HCT116 (cell line): ENCODE data around the gene DPP9. TPM values are rescaled to one million over a fixed set of nuclear protein-coding genes. Genes with fewer than 3 reads are reported as not detected.

Source experiments
- ATAC-seq: fragments of 200-7000 bp; cut with Tn5 transposase; 2 replicates; pipeline ENCODE4 v1.9.1; 2020; ENCODE audit warnings: mild to moderate bottlenecking, moderate library complexity
- BruUV-seq: library from RNA; stranded (reverse); fragments of 400-500 nt; replicated peaks from 2 replicates; lab custom pipeline; 2021; lab: Mats Ljungman, UMichigan
- CTCF ChIA-PET: fragments of 300-600 bp; sonication (Branson Sonifier 250); formaldehyde crosslinking; loops from one replicate; lab custom pipeline; 2021; ENCODE audit warnings: antibody characterized with exemption; lab: Charles Lee
- POLR2A ChIA-PET: fragments of 300-600, 350-600 bp; sonication (Branson Sonifier 250); formaldehyde crosslinking; loops from one replicate; lab custom pipeline; 2021; ENCODE audit warnings: antibody characterized with exemption; lab: Charles Lee
- RAD21 ChIA-PET, 2 experiments: fragments of 300-600 bp; sonication (Branson Sonifier 250); formaldehyde crosslinking; loops; one replicate each; lab custom pipeline; 2023; ENCODE audit warnings: low total read pairs in 2 of 2; ENCODE audit not compliant: uncharacterized antibody in 2 of 2, unreplicated experiment in 2 of 2, low non-redundant PET in 1 of 2; lab: Charles Lee
- DNase-seq: peaks from one replicate; pipeline ENCODE4 v3.0.0-alpha.2; 2010; ENCODE audit warnings: low read depth, low spot score
- H2AFZ ChIP-seq: fragments of 200-600 bp; shearing (Covaris generic), sonication (generic); 2 replicates; pipeline ENCODE4 v1.6.1; 2017; ENCODE audit warnings: low read depth, mixed run types, mixed read lengths, antibody characterized with exemption, low read length; ENCODE audit not compliant: poor library complexity, severe bottlenecking
- H3K27ac ChIP-seq: 2 replicates; pipeline ENCODE4 v1.5.1; 2012; ENCODE audit warnings: low read depth, low read length
- H3K27me3 ChIP-seq: fragments of 200-600 bp; sonication (generic); 2 replicates; pipeline ENCODE4 v1.6.1; 2016; ENCODE audit warnings: mixed run types, low read length, mixed read lengths; ENCODE audit not compliant: insufficient read depth
- H3K36me3 ChIP-seq, 2 experiments: fragments of 200-500 bp in 1 of 2; fragments of 200-600 bp in 1 of 2; sonication (Bioruptor generic) in 1 of 2; sonication (generic) in 1 of 2; 2 replicates each; pipeline versions ENCODE4 v1.5.1 to v1.6.1; 2014 to 2016; ENCODE audit warnings: low read length in 2 of 2, inconsistent platforms in 1 of 2, mixed read lengths in 1 of 2, mixed run types in 1 of 2; ENCODE audit not compliant: insufficient read depth in 2 of 2, control insufficient read depth in 1 of 2
- H3K4me1 ChIP-seq, 2 experiments: fragments of 200-600 bp in 1 of 2; sonication (generic) in 1 of 2; 2 replicates each; pipeline versions ENCODE4 v1.5.1 to v1.6.1; 2012 to 2017; ENCODE audit warnings: low read length in 2 of 2, inconsistent platforms in 1 of 2, mild to moderate bottlenecking in 1 of 2, mixed read lengths in 1 of 2, mixed run types in 1 of 2, moderate library complexity in 1 of 2; ENCODE audit not compliant: insufficient read depth in 2 of 2, control insufficient read depth in 1 of 2
- H3K4me2 ChIP-seq: fragments of 200-600 bp; sonication (generic); 2 replicates; pipeline ENCODE4 v1.6.1; 2017; ENCODE audit warnings: mixed run types, low read length, mixed read lengths
- H3K4me3 ChIP-seq, 2 experiments: fragments of 200-600 bp in 1 of 2; sonication (generic) in 1 of 2; replicated peaks in 1 of 2; 2 replicates each; pipeline ENCODE4 v1.5.1; 2011 to 2016; ENCODE audit warnings: low read length in 2 of 2, control low read depth in 1 of 2, low read depth in 1 of 2, mild to moderate bottlenecking in 1 of 2, mixed read lengths in 1 of 2, mixed run types in 1 of 2
- H3K79me2 ChIP-seq: fragments of 200-600 bp; sonication (generic); 2 replicates; pipeline ENCODE4 v1.6.1; 2017; ENCODE audit warnings: mild to moderate bottlenecking, mixed run types, low read length, moderate library complexity, mixed read lengths; ENCODE audit not compliant: insufficient read depth
- H3K9ac ChIP-seq: fragments of 200-600 bp; sonication (generic); 2 replicates; pipeline ENCODE4 v1.6.1; 2016; ENCODE audit warnings: low read length, mixed read lengths
- H3K9me2 ChIP-seq: fragments of 200-600 bp; sonication (generic), shearing (Covaris generic); 2 replicates; pipeline ENCODE4 v1.6.1; 2017; ENCODE audit warnings: mixed run types, mild to moderate bottlenecking, moderate library complexity; ENCODE audit not compliant: insufficient read depth
- H3K9me3 ChIP-seq, 2 experiments: fragments of 200-500 bp in 1 of 2; fragments of 200-600 bp in 1 of 2; sonication (Bioruptor generic) in 1 of 2; sonication (generic) in 1 of 2; 2 replicates each; pipeline ENCODE4 v1.6.1; 2014 to 2017; ENCODE audit warnings: low read length in 2 of 2, mixed read lengths in 2 of 2, inconsistent platforms in 1 of 2, low read depth in 1 of 2, mild to moderate bottlenecking in 1 of 2, mixed run types in 1 of 2, moderate library complexity in 1 of 2; ENCODE audit not compliant: control insufficient read depth in 1 of 2, insufficient read depth in 1 of 2
- H4K20me1 ChIP-seq: fragments of 200-600 bp; sonication (generic), shearing (Covaris generic); 2 replicates; pipeline ENCODE4 v1.6.1; 2017; ENCODE audit warnings: mixed run types, mild to moderate bottlenecking, moderate library complexity; ENCODE audit not compliant: insufficient read depth
- ATF3 ChIP-seq: IDR thresholded peaks from 2 replicates; pipeline ENCODE4 v1.6.1; 2012
- CBX3 ChIP-seq: IDR thresholded peaks from 2 replicates; pipeline ENCODE4 v1.6.1; 2012; ENCODE audit warnings: low read depth
- CEBPB ChIP-seq: IDR thresholded peaks from 2 replicates; pipeline ENCODE4 v1.6.1; 2012; ENCODE audit warnings: low read depth
- CTCF ChIP-seq, 3 experiments: fragments of 200-600 bp in 1 of 3; sonication (generic) in 1 of 3; IDR thresholded peaks in 2 of 3; conservative IDR thresholded peaks in 1 of 3; 2 replicates each; pipeline ENCODE4 v1.5.1; 2012 to 2017; ENCODE audit warnings: low read depth in 2 of 3, low read length in 2 of 3, antibody characterized with exemption in 1 of 3, borderline replicate concordance in 1 of 3, control low read depth in 1 of 3, mild to moderate bottlenecking in 1 of 3, mixed read lengths in 1 of 3, mixed run types in 1 of 3, moderate library complexity in 1 of 3; ENCODE audit not compliant: insufficient read depth in 1 of 3
- ELF1 ChIP-seq: IDR thresholded peaks from 2 replicates; pipeline ENCODE4 v1.6.1; 2012; ENCODE audit warnings: low read depth, borderline replicate concordance
- EZH2 ChIP-seq: fragments of 200-600 bp; sonication (generic); IDR thresholded peaks from 2 replicates; pipeline ENCODE4 v1.6.1; 2017; ENCODE audit warnings: antibody characterized with exemption, mixed run types
- FOSL1 ChIP-seq: IDR thresholded peaks from 2 replicates; pipeline ENCODE4 v1.6.1; 2012; ENCODE audit warnings: low read depth
- JUND ChIP-seq: IDR thresholded peaks from 2 replicates; pipeline ENCODE4 v1.6.1; 2012
- POLR2A ChIP-seq: IDR thresholded peaks from 2 replicates; pipeline ENCODE4 v1.7.0; 2011; ENCODE audit warnings: borderline replicate concordance; ENCODE audit not compliant: insufficient read depth, insufficient read length; ENCODE audit errors: extremely low read depth
- POLR2AphosphoS5 ChIP-seq: IDR thresholded peaks from 2 replicates; pipeline ENCODE4 v1.6.1; 2011; ENCODE audit warnings: mild to moderate bottlenecking, low read depth, low read length, moderate library complexity
- RAD21 ChIP-seq: IDR thresholded peaks from 2 replicates; pipeline ENCODE4 v1.6.1; 2012; ENCODE audit warnings: low read depth, mild to moderate bottlenecking
- SP1 ChIP-seq: IDR thresholded peaks from 2 replicates; pipeline ENCODE4 v1.6.1; 2012; ENCODE audit warnings: low read depth
- TCF7L2 ChIP-seq: IDR thresholded peaks from 2 replicates; pipeline ENCODE4 v1.7.0; 2011; ENCODE audit warnings: borderline replicate concordance, inconsistent platforms; ENCODE audit not compliant: insufficient read depth, insufficient read length; ENCODE audit errors: extremely low read depth
- YY1 ChIP-seq: IDR thresholded peaks from 2 replicates; pipeline ENCODE4 v1.6.1; 2011; ENCODE audit warnings: low read length, low read depth, moderate library complexity, mild to moderate bottlenecking; ENCODE audit not compliant: insufficient replicate concordance; ENCODE audit errors: extremely low read depth
- ZBTB33 ChIP-seq: IDR thresholded peaks from 2 replicates; pipeline ENCODE4 v1.6.1; 2011; ENCODE audit warnings: mild to moderate bottlenecking, low read length, moderate library complexity; ENCODE audit not compliant: insufficient replicate concordance; ENCODE audit errors: extremely low read depth
- intact Hi-C: fragments of 100-400 bp; cut with micrococcal nuclease; formaldehyde crosslinking; loops from 2 replicates; pipeline ENCODE4 v1.10.0; 2022
- total RNA-seq: library from RNA; stranded (reverse); gene quantifications from one replicate; pipeline ENCODE4 v1.2.1, GENCODE V29; 2021; ENCODE audit not compliant: unreplicated experiment

Gene DPP9
- total RNA-seq, 1 experiment from 2014 or later: 67.6 TPM

GRCh38 chr19:4721196-4721595 lies 2.4 kb downstream of the DPP9 start:
- Histone ChIP-seq H3K4me3 (no peak overlapping the region), H3K79me2 (peaks cover 54% of the 10 kb centered on the region), H2AFZ (no peak overlapping the region), H3K4me2 (no peak overlapping the region), H3K27me3 (no peaks in the 10 kb centered on the region), H3K36me3 (peaks cover 14 to 42% of the 10 kb centered on the region in 2 experiments; a peak in 3 of 4 replicates), H3K9me3 (no peaks in the 10 kb centered on the region), H3K9me2 (no peaks in the 10 kb centered on the region), H3K4me1 (peaks cover 18 to 35% of the 10 kb centered on the region in 2 experiments), H4K20me1 (no peaks in the 10 kb centered on the region), H3K9ac (no peak overlapping the region), H3K27ac (no peak overlapping the region)
- ChIA-PET RAD21 (no interaction called here), CTCF (interaction anchor here (0.9 kb wide), 1 partner anchor 70 kb away, joined by 6 read pairs; the partner anchor contains the start of gene FEM1A), POLR2A (no interaction called here)
- no peak for DNase-seq
- ATAC-seq: no peak
- intact Hi-C loops: loop anchor here (10.0 kb wide), 1 partner anchor 254 kb away; no protein-coding TSS in a partner anchor
- no TSS peak for BruUV-seq
- TF ChIP-seq SP1 (no peak), POLR2AphosphoS5 (no peak), ELF1 (no peak), ZBTB33 (no peak), YY1 (no peak), CBX3 (no peak), TCF7L2 (no peak), FOSL1 (no peak), CEBPB (no peak), POLR2A (no peak), CTCF (IDR thresholded peaks at IDR 0.05 in 2 of 3, conservative IDR thresholded peaks at IDR 0.05 in 1 of 3; ENCODE audit: borderline replicate concordance in 1 of 3, insufficient read depth in 1 of 3, low read depth in 2 of 3, low read length in 2 of 3) (no peak), EZH2 (no peak), JUND (no peak), ATF3 (no peak), RAD21 (no peak)
